HUDEP-2 (cell line): Measurements from ENCODE around the gene SMPDL3A.

Experiments
- DNase-seq, 76 experiments: peaks; one replicate each; lab custom pipeline; 2025; ENCODE audit not compliant: unreplicated experiment in 76 of 76; lab: John Stamatoyannopoulos, UW

Gene SMPDL3A

DNA sequence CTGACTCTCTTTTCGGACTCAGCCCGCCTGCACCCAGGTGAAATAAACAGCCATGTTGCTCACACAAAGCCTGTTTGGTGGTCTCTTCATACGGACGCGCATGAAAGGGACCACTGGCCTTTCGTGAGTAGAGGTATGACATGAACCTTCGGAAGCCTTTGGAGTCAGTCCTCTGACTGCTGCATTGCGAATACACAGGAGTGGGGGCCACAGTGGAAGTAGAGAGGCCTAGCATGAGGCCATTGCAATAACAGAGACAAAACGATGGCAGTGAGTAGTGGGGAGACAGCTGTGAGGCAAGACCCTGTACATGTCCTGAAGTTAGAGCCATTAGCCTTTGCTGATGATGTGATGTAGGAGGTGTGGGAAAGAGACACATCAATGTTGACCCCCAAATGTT, 56.4 kb downstream of the SMPDL3A start:
- DNase-seq: no peak

DNA sequence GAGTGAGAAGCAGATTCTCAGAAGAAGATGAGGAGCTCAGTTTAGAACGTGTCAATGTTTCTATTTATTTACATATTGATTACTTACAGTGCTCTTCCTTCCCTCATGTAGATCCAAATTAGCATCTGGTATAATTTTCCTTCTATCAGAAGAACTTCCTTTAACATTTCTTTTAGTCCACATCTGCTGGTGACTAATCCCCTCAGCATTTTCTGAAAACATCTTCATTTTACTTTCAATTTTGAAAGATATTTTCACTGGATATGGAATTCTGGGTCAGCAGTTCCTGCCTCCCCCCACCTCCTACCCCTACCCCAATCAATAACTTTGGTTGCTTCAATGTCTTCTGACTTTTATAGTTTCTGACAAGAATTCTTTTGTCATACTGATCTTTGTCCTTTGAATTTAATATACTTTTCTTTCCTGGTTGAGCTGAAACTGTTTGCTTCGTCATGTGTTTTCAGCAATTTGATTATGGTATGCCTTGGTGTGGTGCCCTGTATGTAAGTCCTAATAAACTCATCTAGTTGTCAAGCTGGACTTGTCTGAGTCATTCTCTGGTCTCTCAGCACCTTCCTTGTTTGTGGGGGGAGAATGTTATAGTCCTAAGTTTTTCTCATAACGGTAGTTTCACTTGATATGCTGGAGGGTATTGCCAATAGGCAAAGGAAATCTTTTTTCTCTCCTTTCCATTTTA, 57.0 kb downstream of the SMPDL3A start:
- no peak for DNase-seq

DNA sequence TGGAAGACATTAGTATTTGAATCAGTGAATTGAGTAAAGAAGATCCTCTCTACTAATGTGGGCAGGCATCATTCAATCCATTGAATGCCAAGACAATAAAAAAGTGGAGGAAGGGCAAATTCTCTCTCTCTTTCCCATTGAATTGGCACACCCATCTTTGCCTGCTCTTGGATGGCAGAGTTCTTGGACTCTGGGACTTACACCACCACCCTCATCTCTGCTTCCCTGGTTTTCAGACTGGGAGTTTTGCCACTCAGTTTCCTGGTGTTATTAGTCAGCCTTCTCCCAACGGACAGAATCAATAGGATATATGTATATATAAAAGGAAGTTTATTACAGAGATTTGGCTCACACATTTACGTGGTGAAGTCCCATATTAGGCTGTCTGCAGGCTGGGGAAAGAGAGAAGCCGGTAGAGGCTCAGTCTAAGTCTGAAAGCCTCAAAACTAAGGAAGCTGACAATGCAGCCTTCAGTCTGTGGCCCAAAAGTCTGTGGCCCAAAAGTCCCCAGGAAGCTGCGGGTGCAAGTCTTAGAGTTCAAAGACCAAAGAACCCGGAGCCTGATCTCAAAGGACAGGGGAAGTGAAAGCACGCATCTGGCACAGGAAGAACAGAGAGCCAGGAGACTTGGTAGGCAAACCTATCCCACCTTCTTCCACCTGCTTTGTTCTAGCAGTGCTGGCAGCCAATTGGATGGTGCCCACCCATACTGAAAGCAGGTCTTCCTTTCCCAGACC, 64.4 kb downstream of the SMPDL3A start:
- no peak for DNase-seq
